DOHH2 (cell line): ENCODE results near the gene NUDT8.
"Not testable (repeated sequence)": the region's sequence is repeated elsewhere in the genome, so short reads cannot be mapped to it uniquely, and the experiment has no call there.

Experiments
- H3F3A ChIP-seq: fragments of 200-600 bp; sonication (generic), shearing (Covaris generic); 2 replicates; pipeline ENCODE4 v1.6.0; 2016; ENCODE audit warnings: antibody characterized with exemption, mild to moderate bottlenecking; ENCODE audit not compliant: control insufficient read depth, insufficient read depth
- H3K27ac ChIP-seq: fragments of 200-600 bp; sonication (generic); 2 replicates; pipeline ENCODE4 v1.5.1; 2014; ENCODE audit warnings: low read depth, mild to moderate bottlenecking, low read length, moderate library complexity
- H3K27me3 ChIP-seq: fragments of 200-600 bp; sonication (generic); 2 replicates; pipeline ENCODE4 v1.6.1; 2014; ENCODE audit warnings: mild to moderate bottlenecking, low read length, mixed read lengths; ENCODE audit not compliant: control insufficient read depth
- H3K36me3 ChIP-seq: fragments of 200-600 bp; sonication (generic); 2 replicates; pipeline ENCODE4 v1.6.1; 2014; ENCODE audit warnings: mild to moderate bottlenecking, low read length, moderate library complexity, mixed read lengths; ENCODE audit not compliant: control insufficient read depth
- H3K4me1 ChIP-seq: fragments of 200-600 bp; sonication (generic); 2 replicates; pipeline ENCODE4 v1.6.1; 2014; ENCODE audit warnings: mild to moderate bottlenecking, low read length, mixed read lengths; ENCODE audit not compliant: control insufficient read depth
- H3K4me2 ChIP-seq: fragments of 200-600 bp; sonication (generic); 2 replicates; pipeline ENCODE4 v1.6.0; 2014; ENCODE audit warnings: mild to moderate bottlenecking, low read length, moderate library complexity
- H3K4me3 ChIP-seq: fragments of 200-600 bp; sonication (generic); 2 replicates; pipeline ENCODE4 v1.5.1; 2014; ENCODE audit warnings: mild to moderate bottlenecking, low read length, mixed read lengths
- H3K79me2 ChIP-seq: fragments of 200-600 bp; sonication (generic); 2 replicates; pipeline ENCODE4 v1.6.1; 2014; ENCODE audit warnings: mild to moderate bottlenecking, low read length, mixed read lengths; ENCODE audit not compliant: control insufficient read depth
- H3K9me2 ChIP-seq: fragments of 200-600 bp; sonication (generic); replicated peaks from 2 replicates; pipeline ENCODE4 v1.6.1; 2014; ENCODE audit warnings: mild to moderate bottlenecking, low read length, mixed read lengths; ENCODE audit not compliant: control insufficient read depth
- H3K9me3 ChIP-seq: fragments of 200-600 bp; sonication (generic); 2 replicates; pipeline ENCODE4 v1.6.1; 2014; ENCODE audit warnings: antibody characterized with exemption, low read length, mixed read lengths; ENCODE audit not compliant: control insufficient read depth, insufficient read depth
- H4K20me1 ChIP-seq: fragments of 200-600 bp; sonication (generic); 2 replicates; pipeline ENCODE4 v1.6.0; 2014; ENCODE audit warnings: low read depth, mild to moderate bottlenecking, antibody characterized with exemption, low read length, moderate library complexity; ENCODE audit not compliant: control insufficient read depth, insufficient read depth
- EZH2phosphoT487 ChIP-seq: fragments of 200-600 bp; sonication (generic); IDR thresholded peaks from 2 replicates; pipeline ENCODE4 v1.6.1; 2017; ENCODE audit warnings: borderline replicate concordance, mild to moderate bottlenecking, antibody characterized with exemption, low read length, moderate library complexity, mixed read lengths
- TF ChIP-seq, protein P1 (sequence below): fragments of 200-600 bp; sonication (generic); IDR thresholded peaks from one replicate; pipeline ENCODE4 v1.5.1; 2014; ENCODE audit warnings: antibody characterized with exemption, mild to moderate bottlenecking, low read depth, low read length; ENCODE audit not compliant: poor library complexity, severe bottlenecking

NUDT8 gene

DNA sequence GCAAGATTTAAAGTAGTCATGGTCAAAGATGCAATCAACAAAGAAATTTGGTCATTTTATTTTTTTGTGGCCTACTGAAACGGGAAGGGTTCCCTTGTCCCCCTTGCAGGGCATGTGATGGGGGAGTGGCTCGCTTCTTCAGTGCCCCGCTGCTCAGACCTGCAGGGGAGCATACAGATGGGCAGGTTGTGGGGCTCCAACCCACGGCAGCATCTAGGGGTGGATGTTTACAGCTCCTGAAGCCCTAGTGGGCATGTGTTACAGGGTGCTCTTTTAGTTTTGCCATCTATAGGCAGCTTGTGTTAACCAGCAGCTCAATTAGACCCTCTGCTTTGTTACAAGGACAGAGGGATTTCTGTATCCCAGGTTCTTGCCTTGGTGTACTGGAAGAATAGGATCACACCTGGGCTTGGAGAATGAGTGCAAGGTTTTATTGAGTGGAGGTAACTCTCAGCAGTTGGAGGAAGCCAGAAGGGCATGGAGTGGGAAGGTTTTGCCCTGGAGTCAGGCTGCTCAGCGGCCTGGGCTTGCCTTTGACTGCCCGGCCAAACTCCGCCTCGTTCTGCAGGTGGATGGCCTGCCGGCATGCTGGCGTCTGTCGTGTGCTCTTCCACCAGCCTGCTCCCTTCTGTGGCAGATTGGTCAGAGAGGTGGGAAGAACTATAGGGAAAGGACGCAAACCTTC is 36.7 kb downstream of the NUDT8 start:
- no peaks in the 10 kb centered on the region for H3K9me3 ChIP-seq
- no peak overlapping the region for H3K4me2 ChIP-seq
- H3K36me3 ChIP-seq = peaks cover 19% of the 10 kb centered on the region
- TF ChIP-seq EZH2phosphoT487 = no peak
- TF ChIP-seq, protein P1, sequence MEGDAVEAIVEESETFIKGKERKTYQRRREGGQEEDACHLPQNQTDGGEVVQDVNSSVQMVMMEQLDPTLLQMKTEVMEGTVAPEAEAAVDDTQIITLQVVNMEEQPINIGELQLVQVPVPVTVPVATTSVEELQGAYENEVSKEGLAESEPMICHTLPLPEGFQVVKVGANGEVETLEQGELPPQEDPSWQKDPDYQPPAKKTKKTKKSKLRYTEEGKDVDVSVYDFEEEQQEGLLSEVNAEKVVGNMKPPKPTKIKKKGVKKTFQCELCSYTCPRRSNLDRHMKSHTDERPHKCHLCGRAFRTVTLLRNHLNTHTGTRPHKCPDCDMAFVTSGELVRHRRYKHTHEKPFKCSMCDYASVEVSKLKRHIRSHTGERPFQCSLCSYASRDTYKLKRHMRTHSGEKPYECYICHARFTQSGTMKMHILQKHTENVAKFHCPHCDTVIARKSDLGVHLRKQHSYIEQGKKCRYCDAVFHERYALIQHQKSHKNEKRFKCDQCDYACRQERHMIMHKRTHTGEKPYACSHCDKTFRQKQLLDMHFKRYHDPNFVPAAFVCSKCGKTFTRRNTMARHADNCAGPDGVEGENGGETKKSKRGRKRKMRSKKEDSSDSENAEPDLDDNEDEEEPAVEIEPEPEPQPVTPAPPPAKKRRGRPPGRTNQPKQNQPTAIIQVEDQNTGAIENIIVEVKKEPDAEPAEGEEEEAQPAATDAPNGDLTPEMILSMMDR = no peak
- no peak overlapping the region for H3K4me3 ChIP-seq
- H3K79me2 ChIP-seq = no peaks in the 10 kb centered on the region
- H3K27me3 ChIP-seq = no peaks in the 10 kb centered on the region
- H3F3A ChIP-seq = peaks cover 15% of the 10 kb centered on the region
- no peak overlapping the region for H3K27ac ChIP-seq
- H3K9me2 ChIP-seq = no peaks in the 10 kb centered on the region
- H4K20me1 ChIP-seq = no peaks in the 10 kb centered on the region
- peaks cover 32% of the 10 kb centered on the region for H3K4me1 ChIP-seq

GRCh38 chr11:67588899-67589415 is 40.8 kb downstream of the NUDT8 start:
- peaks cover 45% of the 10 kb centered on the region for H3F3A ChIP-seq
- H3K4me3 ChIP-seq = peak overlapping the region; percentile 4; the same call in 1 of the 2 replicates
- H3K27ac ChIP-seq, H3K9me2 ChIP-seq, H3K27me3 ChIP-seq, H3K9me3 ChIP-seq: not testable (repeated sequence)
- peaks cover 22% of the 10 kb centered on the region for H3K79me2 ChIP-seq
- H3K36me3 ChIP-seq = peaks cover 56% of the 10 kb centered on the region
- peaks cover 11% of the 10 kb centered on the region for H4K20me1 ChIP-seq
- peaks cover 62% of the 10 kb centered on the region for H3K4me1 ChIP-seq
- peak overlapping the region; percentile 98; the same call in 1 of the 2 replicates for H3K4me2 ChIP-seq

GRCh38 chr11:67588136-67588503 is 41.6 kb downstream of the NUDT8 start:
- Histone ChIP-seq H3K4me3 (peak overlapping the region; percentile 80), H3K79me2 (peaks cover 29% of the 10 kb centered on the region), H3K36me3 (peaks cover 57% of the 10 kb centered on the region), H3K4me1 (peaks cover 58% of the 10 kb centered on the region), H3F3A (peaks cover 45% of the 10 kb centered on the region), H3K9me3 (no peaks in the 10 kb centered on the region), H3K9me2 (no peaks in the 10 kb centered on the region), H3K27me3 (no peaks in the 10 kb centered on the region), H3K27ac (peak overlapping the region; percentile 90), H4K20me1 (peaks cover 11% of the 10 kb centered on the region), H3K4me2 (peak overlapping the region; percentile 98)
- TF ChIP-seq, protein P1 = no peak
- no peak for TF ChIP-seq EZH2phosphoT487

- peak overlapping the region; percentile 80 for H3K4me3 ChIP-seq
- no peaks in the 10 kb centered on the region for H3K9me3 ChIP-seq
- peaks cover 67% of the 10 kb centered on the region for H3K4me1 ChIP-seq
- H3K9me2 ChIP-seq = no peaks in the 10 kb centered on the region
- peaks cover 57% of the 10 kb centered on the region for H3K36me3 ChIP-seq
- peaks cover 11% of the 10 kb centered on the region for H4K20me1 ChIP-seq
- TF ChIP-seq, protein P1 = no peak
- TF ChIP-seq EZH2phosphoT487 = no peak
- H3K27me3 ChIP-seq = 0 out of 2 replicates have a peak, but pooled peaks cover 8% of the 10 kb centered on the region
- peak overlapping the region; percentile 98 for H3K4me2 ChIP-seq
- peaks cover 32% of the 10 kb centered on the region for H3K79me2 ChIP-seq
- peak overlapping the region; percentile 90 for H3K27ac ChIP-seq
- H3F3A ChIP-seq = peaks cover 50% of the 10 kb centered on the region
These were observed 43.0 kb downstream of the NUDT8 start for GRCh38 chr11:67586568-67587250.
